Lower leg skin (tissue), 4 donors: ENCODE data around the gene SLC35B2. TPM values are rescaled to one million over a fixed set of nuclear protein-coding genes. Genes with fewer than 3 reads are reported as not detected.

Experiments used
- DNase-seq, 2 donors: peaks; one replicate each; pipeline ENCODE4 v3.0.0-alpha.2; 2019; ENCODE audit warnings: low spot score in 2 of 2
- H3K4me3 ChIP-seq: fragments of 200-600 bp; sonication (generic); 2 replicates; pipeline ENCODE4 v1.5.1; 2017; ENCODE audit warnings: mild to moderate bottlenecking, low read depth; ENCODE audit not compliant: poor library complexity, severe bottlenecking
- POLR2A ChIP-seq, 2 donors: fragments of 450-650 bp; IDR thresholded peaks; one replicate each; pipeline ENCODE4 v1.6.1; 2016 to 2017; ENCODE audit warnings: antibody characterized with exemption in 2 of 2, mild to moderate bottlenecking in 1 of 2, moderate library complexity in 1 of 2
- WGBS, 2 donors: methylation state at CpG; one replicate each; pipeline ENCODE4 v1.1.5; 2018; 5-methylcytosine and 5-hydroxymethylcytosine counted together
- intact Hi-C: fragments of 100-400 bp; cut with DNase I; formaldehyde crosslinking; loops from one replicate; pipeline ENCODE4 v1.15.0; 2023; ENCODE audit warnings: low total_unique reads
- total RNA-seq, 4 donors: library from RNA; depleted of rRNA; stranded (reverse); fragments of >200 nt; gene quantifications; one replicate each; pipeline ENCODE4 v1.1.0, GENCODE V29; 2016
- TF ChIP-seq, protein P1 (sequence below), 3 donors: fragments of 450-650 bp; IDR thresholded peaks; one replicate each; pipeline ENCODE4 v1.5.1; 2016; ENCODE audit warnings: antibody characterized with exemption in 3 of 3, mild to moderate bottlenecking in 3 of 3, moderate library complexity in 2 of 3

The SLC35B2 gene
- total RNA-seq, 4 donors from 2014 or later: 18.0 to 40.6 (median 32.6) TPM

DNA sequence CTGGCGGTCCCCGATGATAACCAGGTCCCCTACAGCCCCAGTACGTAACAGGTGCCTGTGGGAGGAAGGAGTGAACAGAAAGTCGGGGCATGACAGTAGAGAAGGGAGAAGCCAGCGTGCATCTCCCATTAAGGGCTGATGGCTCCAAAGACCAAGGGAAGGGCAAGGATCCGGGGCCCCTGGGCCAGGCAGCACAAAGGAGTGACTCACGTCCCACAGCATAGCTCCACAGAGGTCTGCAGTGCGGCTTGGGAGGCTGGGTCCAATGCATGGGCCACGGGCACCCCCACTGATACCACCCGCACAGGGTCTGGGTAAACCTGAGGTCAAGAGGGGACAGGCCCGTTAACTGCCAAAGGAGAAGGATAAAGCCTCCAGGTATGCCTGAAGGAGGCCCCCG lies 45.5 kb upstream of the SLC35B2 start:
- TF ChIP-seq, protein P1, sequence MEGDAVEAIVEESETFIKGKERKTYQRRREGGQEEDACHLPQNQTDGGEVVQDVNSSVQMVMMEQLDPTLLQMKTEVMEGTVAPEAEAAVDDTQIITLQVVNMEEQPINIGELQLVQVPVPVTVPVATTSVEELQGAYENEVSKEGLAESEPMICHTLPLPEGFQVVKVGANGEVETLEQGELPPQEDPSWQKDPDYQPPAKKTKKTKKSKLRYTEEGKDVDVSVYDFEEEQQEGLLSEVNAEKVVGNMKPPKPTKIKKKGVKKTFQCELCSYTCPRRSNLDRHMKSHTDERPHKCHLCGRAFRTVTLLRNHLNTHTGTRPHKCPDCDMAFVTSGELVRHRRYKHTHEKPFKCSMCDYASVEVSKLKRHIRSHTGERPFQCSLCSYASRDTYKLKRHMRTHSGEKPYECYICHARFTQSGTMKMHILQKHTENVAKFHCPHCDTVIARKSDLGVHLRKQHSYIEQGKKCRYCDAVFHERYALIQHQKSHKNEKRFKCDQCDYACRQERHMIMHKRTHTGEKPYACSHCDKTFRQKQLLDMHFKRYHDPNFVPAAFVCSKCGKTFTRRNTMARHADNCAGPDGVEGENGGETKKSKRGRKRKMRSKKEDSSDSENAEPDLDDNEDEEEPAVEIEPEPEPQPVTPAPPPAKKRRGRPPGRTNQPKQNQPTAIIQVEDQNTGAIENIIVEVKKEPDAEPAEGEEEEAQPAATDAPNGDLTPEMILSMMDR (IDR thresholded peaks at IDR 0.05): no peak
- no peak for TF ChIP-seq POLR2A (IDR thresholded peaks at IDR 0.05)
- no peak for DNase-seq
- 88 to 97% methylated on average over 10 to 12 of the region's 12 CpGs for WGBS, 2 donors
- H3K4me3 ChIP-seq: no peak overlapping the region
- intact Hi-C loops: no loop called here

DNA sequence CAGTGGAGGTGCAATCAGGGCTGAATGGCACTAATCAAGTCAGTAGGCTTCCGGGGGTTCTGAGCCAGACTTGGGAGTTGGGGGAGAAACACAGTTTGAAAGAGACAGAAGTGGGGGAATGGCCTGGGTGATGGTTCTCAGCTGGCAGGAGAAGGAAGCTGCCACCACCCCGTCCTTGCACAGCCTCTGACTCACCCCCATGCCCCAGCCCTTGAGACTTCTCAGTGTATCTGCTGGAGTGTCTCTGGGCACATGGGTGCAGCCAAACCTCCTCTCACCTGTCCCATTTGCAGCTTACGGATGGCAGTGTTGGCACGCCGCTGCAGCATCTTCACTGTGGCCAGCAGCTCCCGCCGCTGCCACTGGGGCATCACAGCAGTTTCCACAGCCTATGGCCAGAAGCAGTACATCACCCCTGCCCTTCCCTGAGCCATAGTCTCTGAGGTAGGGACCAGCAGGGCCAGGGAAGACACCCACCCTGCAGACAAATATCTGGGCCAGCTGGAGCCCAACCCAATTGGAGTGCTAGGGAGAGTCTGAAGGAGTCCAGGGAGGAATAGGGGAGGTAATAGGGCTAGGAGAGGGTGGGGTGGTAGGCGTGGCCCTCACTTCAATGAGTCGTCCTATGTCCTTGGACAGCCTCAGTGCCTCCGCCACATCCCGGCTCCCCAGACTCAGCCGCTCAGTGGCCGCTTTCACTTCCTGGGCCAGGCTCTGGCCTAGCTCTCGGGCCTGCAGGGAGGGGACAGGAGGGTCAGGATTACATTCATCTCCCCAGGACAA lies 44.6 kb upstream of the SLC35B2 start:
- intact Hi-C loops: no loop called here
- DNase-seq: no peak
- WGBS, 2 donors: 88% methylated on average over 14 of the region's 14 CpGs
- no peak for TF ChIP-seq POLR2A (IDR thresholded peaks at IDR 0.05)
- TF ChIP-seq, protein P1 (IDR thresholded peaks at IDR 0.05): no peak
- no peak overlapping the region for H3K4me3 ChIP-seq

DNA sequence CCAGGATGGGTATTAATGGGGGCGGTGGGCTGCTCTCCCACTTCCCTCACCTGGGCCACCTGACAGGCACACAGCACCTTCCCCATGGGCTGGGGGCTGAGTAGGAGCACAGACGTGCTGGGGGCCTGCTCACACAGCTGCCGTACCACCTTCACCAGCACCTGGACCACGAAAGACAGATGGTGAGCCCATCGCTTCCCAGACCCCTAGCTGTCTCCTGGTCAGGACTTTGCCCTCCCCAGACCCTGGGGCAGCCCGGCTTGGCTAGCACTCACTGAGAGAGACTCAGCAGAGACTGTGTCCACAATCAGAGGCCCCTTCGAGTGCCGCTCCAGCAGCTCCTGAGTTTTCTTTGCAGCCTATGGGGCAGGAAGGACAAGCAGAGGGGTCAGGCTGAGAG lies 43.8 kb upstream of the SLC35B2 start:
- no peak for DNase-seq
- TF ChIP-seq, protein P1 (IDR thresholded peaks at IDR 0.05): no peak
- no peak for TF ChIP-seq POLR2A (IDR thresholded peaks at IDR 0.05)
- H3K4me3 ChIP-seq: no peak overlapping the region
- WGBS, 2 donors: 92 to 97% methylated on average over 5 to 8 of the region's 8 CpGs
- intact Hi-C loops: no loop called here

DNA sequence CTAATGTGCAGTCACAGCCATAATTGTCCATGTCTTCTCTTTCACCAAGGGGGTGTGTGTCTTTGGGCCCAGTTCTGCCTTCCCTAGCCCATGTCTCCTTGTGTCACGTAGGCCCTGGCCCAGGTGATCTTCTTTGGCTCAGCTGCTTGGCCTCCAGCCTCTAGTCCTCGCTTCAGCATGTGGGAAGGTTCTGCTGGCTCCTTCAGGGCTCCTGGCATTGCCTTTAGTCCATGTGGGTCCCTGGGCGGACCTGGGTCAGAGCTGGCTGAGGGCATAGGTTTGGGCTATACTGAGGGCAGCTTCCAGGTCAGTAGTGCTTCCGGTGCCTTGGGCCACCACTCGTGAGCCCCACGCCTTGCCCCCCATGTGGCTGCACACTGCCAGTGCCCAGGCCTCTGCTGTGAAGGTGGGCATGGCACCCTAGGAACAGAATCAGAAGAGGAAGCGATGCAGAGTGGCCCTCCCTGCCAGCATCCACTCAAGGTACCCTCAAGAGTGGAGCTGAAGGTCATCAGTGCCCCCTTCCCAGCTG lies 43.0 kb upstream of the SLC35B2 start:
- DNase-seq: no peak
- intact Hi-C loops: no loop called here
- no peak overlapping the region for H3K4me3 ChIP-seq
- no peak for TF ChIP-seq POLR2A (IDR thresholded peaks at IDR 0.05)
- TF ChIP-seq, protein P1 (IDR thresholded peaks at IDR 0.05): no peak
- 81 to 84% methylated on average over 7 of the region's 7 CpGs for WGBS, 2 donors

DNA sequence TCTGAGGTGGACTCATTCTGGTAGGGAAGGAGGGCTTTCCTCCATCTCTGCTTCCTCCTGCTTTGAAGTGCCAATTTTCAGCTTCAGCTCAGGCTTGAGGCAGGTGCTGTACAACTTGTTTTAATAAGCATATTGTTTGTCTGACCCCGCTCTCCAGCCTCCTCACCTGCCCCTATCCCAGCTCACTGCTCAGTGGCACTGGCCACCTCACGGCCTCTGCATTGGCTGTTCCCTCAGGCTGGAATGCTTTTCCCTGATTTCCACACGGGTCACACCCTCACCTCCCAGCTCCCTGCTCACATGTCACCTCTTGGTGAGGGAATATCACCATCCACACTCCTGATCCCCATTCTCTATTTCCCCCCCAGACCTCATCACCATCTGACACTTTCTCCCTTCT lies 41.5 kb upstream of the SLC35B2 start:
- no peak for DNase-seq
- intact Hi-C loops: no loop called here
- 73 to 87% methylated on average over 3 of the region's 3 CpGs for WGBS, 2 donors
- no peak overlapping the region for H3K4me3 ChIP-seq
- TF ChIP-seq, protein P1 (IDR thresholded peaks at IDR 0.05): no peak
- TF ChIP-seq POLR2A (IDR thresholded peaks at IDR 0.05): no peak
